Activated CD8-positive, alpha-beta memory T cell treated with anti-CD3 and anti-CD28 coated beads, Interleukin-2, amount 10 ng/mL, durations not matched to agents 7 days and 5 days (primary cell): ENCODE results near the gene ZKSCAN1. TPM values are rescaled to one million over a fixed set of nuclear protein-coding genes. Genes with fewer than 3 reads are reported as not detected.
A peak's percentile ranks its signal among the peaks of the same experiment; 100 is the strongest.
"Not testable (repeated sequence)": the region's sequence is repeated elsewhere in the genome, so short reads cannot be mapped to it uniquely, and the experiment has no call there.

Experiments
- ATAC-seq: fragments of 150-1000 bp; cut with Tn5 transposase; one replicate; pipeline ENCODE4 v1.10.0; 2021; ENCODE audit warnings: moderate library complexity
- CTCF ChIA-PET: fragments of 350-600 bp; sonication (Branson Sonifier 250); formaldehyde crosslinking; loops from one replicate; lab custom pipeline; 2021; ENCODE audit warnings: antibody characterized with exemption; lab: Charles Lee
- DNase-seq: peaks from one replicate; pipeline ENCODE4 v3.0.0-alpha.2; 2020
- H3K27ac Mint-ChIP-seq: one replicate; pipeline ENCODE4 v1.8.0; 2021; ENCODE audit warnings: mild to moderate bottlenecking, mixed read lengths
- H3K27me3 Mint-ChIP-seq: one replicate; pipeline ENCODE4 v1.8.0; 2021; ENCODE audit warnings: mixed read lengths
- H3K36me3 Mint-ChIP-seq: one replicate; pipeline ENCODE4 v1.8.0; 2021; ENCODE audit warnings: mild to moderate bottlenecking, mixed read lengths
- H3K4me1 Mint-ChIP-seq: one replicate; pipeline ENCODE4 v1.8.0; 2021; ENCODE audit warnings: mixed read lengths
- H3K4me3 Mint-ChIP-seq: one replicate; pipeline ENCODE4 v1.8.0; 2021; ENCODE audit warnings: mild to moderate bottlenecking, moderate library complexity, mixed read lengths
- H3K9me3 Mint-ChIP-seq: one replicate; pipeline ENCODE4 v1.8.0; 2022; ENCODE audit warnings: low read depth, mixed read lengths
- total RNA-seq, 2 experiments: library from RNA; stranded (reverse); gene quantifications; one replicate each; pipeline ENCODE4 v1.2.3, GENCODE V29; 2021

Gene ZKSCAN1
- total RNA-seq, 2 experiments from 2014 or later, result 55.5 to 58.6 TPM

- not testable (repeated sequence) for H3K27ac Mint-ChIP-seq, H3K4me1 Mint-ChIP-seq, ATAC-seq, H3K36me3 Mint-ChIP-seq, DNase-seq, H3K4me3 Mint-ChIP-seq, H3K27me3 Mint-ChIP-seq, H3K9me3 Mint-ChIP-seq
- CTCF ChIA-PET, result interaction anchor here (0.7 kb wide), 1 partner anchor 8 kb away, joined by 3 read pairs; no protein-coding TSS in a partner anchor
These were observed 5.4 kb upstream of the ZKSCAN1 start for GRCh38 chr7:100009952-100010351.

GRCh38 chr7:100010901-100011300 is 4.5 kb upstream of the ZKSCAN1 start:
- Mint-ChIP-seq H3K9me3 (no peaks in the 10 kb centered on the region), H3K36me3 (no peaks in the 10 kb centered on the region), H3K27ac (no peak overlapping the region), H3K4me3 (no peak overlapping the region), H3K4me1 (peaks cover 14% of the 10 kb centered on the region), H3K27me3 (peaks cover 3% of the 10 kb centered on the region)
- DNase-seq (no peak), ATAC-seq (no peak)
- CTCF ChIA-PET, result no interaction called here

- DNase-seq (no peak), ATAC-seq (no peak)
- Mint-ChIP-seq H3K27me3 (peaks cover 3% of the 10 kb centered on the region), H3K4me1 (peaks cover 20% of the 10 kb centered on the region), H3K27ac (no peak overlapping the region), H3K4me3 (no peak overlapping the region), H3K9me3 (no peaks in the 10 kb centered on the region), H3K36me3 (peaks cover 1% of the 10 kb centered on the region)
- CTCF ChIA-PET, result interaction anchor here (1.2 kb wide), 1 partner anchor 71 kb away, joined by 3 read pairs; no protein-coding TSS in a partner anchor
These were observed 3.9 kb upstream of the ZKSCAN1 start for GRCh38 chr7:100011516-100011915.

- DNase-seq, H3K36me3 Mint-ChIP-seq, H3K27ac Mint-ChIP-seq, H3K27me3 Mint-ChIP-seq, ATAC-seq, H3K9me3 Mint-ChIP-seq, H3K4me3 Mint-ChIP-seq: not testable (repeated sequence)
- CTCF ChIA-PET, result interaction anchor here (0.9 to 1.3 kb wide), 3 partner anchors 10 to 70 kb away, joined by 3 read pairs; no protein-coding TSS in a partner anchor
- H3K4me1 Mint-ChIP-seq, result peaks cover 29% of the 10 kb centered on the region
These were observed 2.7 kb upstream of the ZKSCAN1 start for GRCh38 chr7:100012385-100013327.

- DNase-seq (no peak), ATAC-seq (no peak)
- Mint-ChIP-seq H3K27ac (no peak overlapping the region), H3K9me3 (no peaks in the 10 kb centered on the region), H3K36me3 (peaks cover 2% of the 10 kb centered on the region), H3K4me1 (peaks cover 33% of the 10 kb centered on the region), H3K27me3 (no peaks in the 10 kb centered on the region), H3K4me3 (no peak overlapping the region)
- CTCF ChIA-PET, result interaction anchor here (0.9 to 2.5 kb wide), 3 partner anchors 10 to 30 kb away, joined by 3 to 17 read pairs (median 3); no protein-coding TSS in a partner anchor
These were observed 2.1 kb upstream of the ZKSCAN1 start for GRCh38 chr7:100013328-100013676.

GRCh38 chr7:100016215-100016901 is 962 bp downstream of the ZKSCAN1 start:
- peaks cover 50% of the 10 kb centered on the region for H3K4me1 Mint-ChIP-seq
- DNase-seq, result no peak
- peaks cover 3% of the 10 kb centered on the region for H3K36me3 Mint-ChIP-seq
- no peaks in the 10 kb centered on the region for H3K9me3 Mint-ChIP-seq
- H3K27me3 Mint-ChIP-seq, result no peaks in the 10 kb centered on the region
- no peak for ATAC-seq
- H3K27ac Mint-ChIP-seq, result peak overlapping the region; percentile 96
- peak overlapping the region; percentile 92 for H3K4me3 Mint-ChIP-seq
- CTCF ChIA-PET, result interaction anchor here (0.9 to 4.4 kb wide), 5 partner anchors 9 to 114 kb away, joined by 3 to 35 read pairs (median 4); partner anchors contain the start of gene COPS6

- Mint-ChIP-seq H3K27me3 (no peaks in the 10 kb centered on the region), H3K9me3 (no peaks in the 10 kb centered on the region), H3K4me3 (no peak overlapping the region), H3K36me3 (peaks cover 8% of the 10 kb centered on the region), H3K27ac (no peak overlapping the region), H3K4me1 (peaks cover 51% of the 10 kb centered on the region)
- DNase-seq (no peak), ATAC-seq (no peak)
- CTCF ChIA-PET, result interaction anchor here (0.9 to 4.4 kb wide), 6 partner anchors 10 to 113 kb away, joined by 3 to 35 read pairs (median 4); partner anchors contain the start of gene COPS6
These were observed 1.9 kb downstream of the ZKSCAN1 start for GRCh38 chr7:100017300-100017699.

- H3K36me3 Mint-ChIP-seq, result peaks cover 8% of the 10 kb centered on the region
- DNase-seq, result no peak
- CTCF ChIA-PET, result interaction anchor here (1.4 to 4.4 kb wide), 3 partner anchors 10 to 63 kb away, joined by 3 to 35 read pairs (median 6); no protein-coding TSS in a partner anchor
- no peak overlapping the region for H3K27ac Mint-ChIP-seq
- no peak overlapping the region for H3K4me3 Mint-ChIP-seq
- no peak for ATAC-seq
- H3K9me3 Mint-ChIP-seq, result no peaks in the 10 kb centered on the region
- H3K4me1 Mint-ChIP-seq, result peaks cover 49% of the 10 kb centered on the region
- no peaks in the 10 kb centered on the region for H3K27me3 Mint-ChIP-seq
These were observed 2.5 kb downstream of the ZKSCAN1 start for GRCh38 chr7:100017875-100018274.

GRCh38 chr7:100019908-100020307 is 4.5 kb downstream of the ZKSCAN1 start:
- ATAC-seq, result no peak
- Mint-ChIP-seq H3K4me3 (no peak overlapping the region), H3K27ac (no peak overlapping the region), H3K36me3 (peaks cover 23% of the 10 kb centered on the region), H3K27me3 (no peaks in the 10 kb centered on the region), H3K9me3 (no peaks in the 10 kb centered on the region), H3K4me1 (peaks cover 44% of the 10 kb centered on the region)
- CTCF ChIA-PET, result interaction anchor here (1.2 to 2.2 kb wide), 4 partner anchors 20 to 101 kb away, joined by 3 to 6 read pairs (median 4); no protein-coding TSS in a partner anchor
- DNase-seq, result no peak

- ATAC-seq (no peak), DNase-seq (no peak)
- CTCF ChIA-PET, result interaction anchor here (0.6 to 2.3 kb wide), 10 partner anchors 23 to 547 kb away, joined by 3 to 8 read pairs (median 4); no protein-coding TSS in a partner anchor
- Mint-ChIP-seq H3K4me3 (no peak overlapping the region), H3K9me3 (no peaks in the 10 kb centered on the region), H3K27ac (peak overlapping the region; percentile 47), H3K27me3 (no peaks in the 10 kb centered on the region), H3K4me1 (peaks cover 46% of the 10 kb centered on the region), H3K36me3 (peaks cover 33% of the 10 kb centered on the region)
These were observed 5.9 kb downstream of the ZKSCAN1 start for GRCh38 chr7:100021297-100021696.

- Mint-ChIP-seq H3K27me3 (no peaks in the 10 kb centered on the region), H3K36me3 (peaks cover 32% of the 10 kb centered on the region), H3K4me3 (no peak overlapping the region), H3K4me1 (peaks cover 36% of the 10 kb centered on the region), H3K27ac (no peak overlapping the region), H3K9me3 (no peaks in the 10 kb centered on the region)
- CTCF ChIA-PET, result interaction anchor here (0.9 to 2.3 kb wide), 6 partner anchors 9 to 108 kb away, joined by 3 to 8 read pairs (median 4); no protein-coding TSS in a partner anchor
- DNase-seq (no peak), ATAC-seq (no peak)
These were observed 7.2 kb downstream of the ZKSCAN1 start for GRCh38 chr7:100022621-100023020.

GRCh38 chr7:100023526-100023925 is 8.1 kb downstream of the ZKSCAN1 start:
- DNase-seq, result no peak
- Mint-ChIP-seq H3K27ac (no peak overlapping the region), H3K9me3 (no peaks in the 10 kb centered on the region), H3K4me3 (no peak overlapping the region), H3K36me3 (peaks cover 32% of the 10 kb centered on the region), H3K4me1 (peaks cover 31% of the 10 kb centered on the region), H3K27me3 (no peaks in the 10 kb centered on the region)
- ATAC-seq, result no peak
- CTCF ChIA-PET, result interaction anchor here (1.2 kb wide), 1 partner anchor 10 kb away, joined by 3 read pairs; no protein-coding TSS in a partner anchor
